BJ (cell line): Measurements from ENCODE around the gene RALB. TPM values are rescaled to one million over a fixed set of nuclear protein-coding genes. Genes with fewer than 3 reads are reported as not detected.

Experiments
- CTCF ChIA-PET: fragments of 350-600 bp; formaldehyde crosslinking; extraction: SDS; loops from one replicate; lab custom pipeline; 2021; ENCODE audit warnings: antibody characterized with exemption, inconsistent platforms; lab: Yijun Ruan, JAX
- POLR2A ChIA-PET: fragments of 300-600 bp; sonication (Branson Sonifier 250); formaldehyde crosslinking; extraction: SDS; loops from one replicate; lab custom pipeline; 2021; ENCODE audit warnings: antibody characterized with exemption; lab: Charles Lee
- DNase-seq: peaks from one replicate; pipeline ENCODE4 v3.0.0-alpha.2; 2011; ENCODE audit warnings: low read depth
- H3K27me3 ChIP-seq: 2 replicates; pipeline ENCODE4 v1.6.0; 2011; ENCODE audit warnings: low read length; ENCODE audit not compliant: control insufficient read depth, insufficient read depth
- H3K36me3 ChIP-seq: 2 replicates; pipeline ENCODE4 v1.5.1; 2011; ENCODE audit warnings: low read length; ENCODE audit not compliant: control insufficient read depth, insufficient read depth
- H3K4me3 ChIP-seq: 2 replicates; pipeline ENCODE4 v1.5.1; 2011; ENCODE audit warnings: low read depth, mild to moderate bottlenecking, control low read depth, low read length
- polyA plus RNA-seq: library from polyadenylated mRNA; depleted of rRNA; stranded (reverse); fragments of >200 nt; gene quantifications from 2 replicates; pipeline ENCODE4 v1.2.3, GENCODE V29; 2011
- TF ChIP-seq, protein P1 (sequence below): IDR thresholded peaks from 2 replicates; pipeline ENCODE4 v1.5.1; 2011; ENCODE audit warnings: low read depth, mild to moderate bottlenecking, control low read depth, inconsistent platforms, low read length, moderate library complexity; ENCODE audit not compliant: insufficient read depth

The RALB gene
- polyA plus RNA-seq, 1 experiment, result 33.3 TPM

GRCh38 chr2:120224735-120225548, 27.7 kb upstream of the RALB start:
- H3K27me3 ChIP-seq, result no peaks in the 10 kb centered on the region
- H3K36me3 ChIP-seq, result no peaks in the 10 kb centered on the region
- POLR2A ChIA-PET, result no interaction called here
- TF ChIP-seq, protein P1, sequence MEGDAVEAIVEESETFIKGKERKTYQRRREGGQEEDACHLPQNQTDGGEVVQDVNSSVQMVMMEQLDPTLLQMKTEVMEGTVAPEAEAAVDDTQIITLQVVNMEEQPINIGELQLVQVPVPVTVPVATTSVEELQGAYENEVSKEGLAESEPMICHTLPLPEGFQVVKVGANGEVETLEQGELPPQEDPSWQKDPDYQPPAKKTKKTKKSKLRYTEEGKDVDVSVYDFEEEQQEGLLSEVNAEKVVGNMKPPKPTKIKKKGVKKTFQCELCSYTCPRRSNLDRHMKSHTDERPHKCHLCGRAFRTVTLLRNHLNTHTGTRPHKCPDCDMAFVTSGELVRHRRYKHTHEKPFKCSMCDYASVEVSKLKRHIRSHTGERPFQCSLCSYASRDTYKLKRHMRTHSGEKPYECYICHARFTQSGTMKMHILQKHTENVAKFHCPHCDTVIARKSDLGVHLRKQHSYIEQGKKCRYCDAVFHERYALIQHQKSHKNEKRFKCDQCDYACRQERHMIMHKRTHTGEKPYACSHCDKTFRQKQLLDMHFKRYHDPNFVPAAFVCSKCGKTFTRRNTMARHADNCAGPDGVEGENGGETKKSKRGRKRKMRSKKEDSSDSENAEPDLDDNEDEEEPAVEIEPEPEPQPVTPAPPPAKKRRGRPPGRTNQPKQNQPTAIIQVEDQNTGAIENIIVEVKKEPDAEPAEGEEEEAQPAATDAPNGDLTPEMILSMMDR, result no peak
- no peak for DNase-seq
- CTCF ChIA-PET, result interaction anchor here (0.8 to 1.1 kb wide), 2 partner anchors 88 to 456 kb away, joined by 3 read pairs; no protein-coding TSS in a partner anchor
- H3K4me3 ChIP-seq, result no peak overlapping the region

DNA sequence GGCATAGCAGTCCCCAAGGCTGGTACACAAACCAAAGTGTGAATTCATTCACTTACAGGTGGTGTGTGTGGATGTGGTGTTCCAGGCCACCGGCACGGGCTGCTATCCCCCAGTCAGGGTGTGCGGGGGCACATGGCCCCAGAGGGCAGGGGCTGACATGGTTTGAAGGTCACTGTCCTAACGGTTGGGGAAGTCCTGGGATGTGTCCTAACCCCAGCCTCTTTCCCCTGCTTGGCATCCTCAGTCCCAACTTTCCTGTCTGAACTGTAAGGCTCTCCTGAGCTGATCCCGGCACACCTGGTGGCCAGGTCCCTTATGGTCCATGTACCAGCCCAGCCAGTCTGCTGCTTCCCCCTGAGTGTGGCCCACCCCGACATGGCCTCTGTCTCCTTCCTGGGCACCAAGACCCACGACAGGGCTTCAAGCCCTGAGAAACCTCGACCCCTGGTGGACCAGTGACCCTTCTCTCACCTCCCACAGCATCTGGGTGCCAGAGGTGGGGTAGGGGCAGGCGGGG, 27.0 kb upstream of the RALB start:
- ChIA-PET POLR2A (no interaction called here), CTCF (no interaction called here)
- no peaks in the 10 kb centered on the region for H3K36me3 ChIP-seq
- no peak overlapping the region for H3K4me3 ChIP-seq
- no peaks in the 10 kb centered on the region for H3K27me3 ChIP-seq
- DNase-seq, result no peak
- TF ChIP-seq, protein P1, result no peak

DNA sequence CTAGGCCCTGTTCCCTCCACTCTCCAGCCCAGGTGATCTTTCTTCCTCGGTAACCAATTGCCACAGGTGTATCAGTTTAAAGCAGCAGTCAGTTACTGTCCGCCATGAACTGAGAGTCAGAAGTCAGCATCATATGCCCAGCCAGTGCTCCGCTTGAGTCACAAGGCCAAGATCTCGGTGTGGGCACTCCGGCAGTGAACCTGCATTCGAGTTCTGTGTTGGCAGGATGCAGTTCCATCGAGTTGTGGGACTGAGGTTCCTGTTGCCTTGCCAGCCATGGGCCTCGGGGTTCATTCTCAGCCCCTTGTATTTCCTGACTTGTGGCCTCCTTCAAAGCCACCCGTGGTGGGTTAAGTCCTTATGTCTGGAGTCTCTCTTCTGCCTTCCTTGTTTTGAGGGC, 26.3 kb upstream of the RALB start:
- Histone ChIP-seq H3K27me3 (no peaks in the 10 kb centered on the region), H3K36me3 (no peaks in the 10 kb centered on the region), H3K4me3 (no peak overlapping the region)
- DNase-seq, result no peak
- ChIA-PET POLR2A (no interaction called here), CTCF (no interaction called here)
- TF ChIP-seq, protein P1, result no peak

- Histone ChIP-seq H3K4me3 (no peak overlapping the region), H3K27me3 (no peaks in the 10 kb centered on the region), H3K36me3 (no peaks in the 10 kb centered on the region)
- CTCF ChIA-PET, result interaction anchor here (3.9 kb wide), 1 partner anchor 86 kb away, joined by 11 read pairs; no protein-coding TSS in a partner anchor
- DNase-seq, result no peak
- POLR2A ChIA-PET, result no interaction called here
- TF ChIP-seq, protein P1, result no peak
These were observed 25.3 kb upstream of the RALB start for GRCh38 chr2:120227111-120227991.

- no peak for DNase-seq
- Histone ChIP-seq H3K27me3 (no peaks in the 10 kb centered on the region), H3K4me3 (no peak overlapping the region), H3K36me3 (no peaks in the 10 kb centered on the region)
- TF ChIP-seq, protein P1, result no peak
- POLR2A ChIA-PET, result no interaction called here
- CTCF ChIA-PET, result interaction anchor here (0.8 to 3.9 kb wide), 2 partner anchors 63 to 85 kb away, joined by 3 to 11 read pairs; no protein-coding TSS in a partner anchor
These were observed 24.1 kb upstream of the RALB start for GRCh38 chr2:120228503-120228902.
